Colonic mucosa (tissue), 4 donors: ENCODE results near the gene UQCRFS1. TPM values are rescaled to one million over a fixed set of nuclear protein-coding genes. Genes with fewer than 3 reads are reported as not detected.

Experiments used
- DNase-seq: peaks from one replicate; pipeline ENCODE4 v3.0.0-alpha.2; 2020
- H3K27ac ChIP-seq: fragments of 200-600 bp; one replicate; pipeline ENCODE4 v1.8.0; 2021
- H3K27me3 ChIP-seq: fragments of 200-600 bp; one replicate; pipeline ENCODE4 v1.8.0; 2021
- H3K36me3 ChIP-seq: fragments of 200-600 bp; one replicate; pipeline ENCODE4 v1.8.0; 2021
- H3K4me1 ChIP-seq: fragments of 200-600 bp; one replicate; pipeline ENCODE4 v1.8.0; 2021; ENCODE audit warnings: mild to moderate bottlenecking
- H3K4me3 ChIP-seq: fragments of 200-600 bp; one replicate; pipeline ENCODE4 v1.8.0; 2021
- H3K9ac ChIP-seq, 2 donors: one replicate each; pipeline ENCODE4 v1.7.0; 2013; ENCODE audit warnings: control low read depth in 2 of 2, low read depth in 2 of 2, low read length in 2 of 2
- H3K9me3 ChIP-seq: fragments of 200-600 bp; one replicate; pipeline ENCODE4 v1.8.0; 2021
- CTCF ChIP-seq: fragments of 200-600 bp; IDR thresholded peaks from one replicate; pipeline ENCODE4 v1.8.0; 2022; ENCODE audit warnings: antibody characterized with exemption, mild to moderate bottlenecking
- intact Hi-C: fragments of 100-400 bp; cut with DNase I; formaldehyde crosslinking; loops from one replicate; pipeline ENCODE4 v1.14.1; 2022
- total RNA-seq, 2 donors: library from RNA; stranded (reverse); fragmentation: NEBNext Ultra II Directional in 1 of 2; extraction: Animal tissue kit (Norgen Biotek cat#: 25700) in 1 of 2; gene quantifications; one replicate each; pipeline ENCODE4 v1.2.1, GENCODE V29; 2021
- donor health status: healthy.
- donor health status: DM: no; HTN: no; CAD: no.
- donor health status: DM: no; HTN: no; CAD: no.

UQCRFS1 gene
- total RNA-seq, 2 donors from 2014 or later, result 93.6 to 103 TPM

GRCh38 chr19:29188289-29189032 lies 24.5 kb downstream of the UQCRFS1 start:
- no peak for TF ChIP-seq CTCF
- no peaks in the 10 kb centered on the region for H3K9me3 ChIP-seq
- DNase-seq, result no peak
- no peak overlapping the region for H3K4me3 ChIP-seq
- H3K36me3 ChIP-seq, result no peaks in the 10 kb centered on the region
- no peaks in the 10 kb centered on the region for H3K27me3 ChIP-seq
- intact Hi-C loops, result no loop called here
- H3K4me1 ChIP-seq, result no peaks in the 10 kb centered on the region
- H3K9ac ChIP-seq, result no peak overlapping the region
- no peak overlapping the region for H3K27ac ChIP-seq

GRCh38 chr19:29187676-29188075 lies 25.3 kb downstream of the UQCRFS1 start:
- no peak overlapping the region for H3K9ac ChIP-seq
- no peaks in the 10 kb centered on the region for H3K9me3 ChIP-seq
- H3K27ac ChIP-seq, result no peak overlapping the region
- no peak for TF ChIP-seq CTCF
- no peaks in the 10 kb centered on the region for H3K27me3 ChIP-seq
- no peak overlapping the region for H3K4me3 ChIP-seq
- intact Hi-C loops, result no loop called here
- no peaks in the 10 kb centered on the region for H3K36me3 ChIP-seq
- no peak for DNase-seq
- no peaks in the 10 kb centered on the region for H3K4me1 ChIP-seq

GRCh38 chr19:29185427-29185826 lies 27.5 kb downstream of the UQCRFS1 start:
- H3K4me1 ChIP-seq, result no peaks in the 10 kb centered on the region
- DNase-seq, result no peak
- no peak overlapping the region for H3K27ac ChIP-seq
- H3K4me3 ChIP-seq, result no peak overlapping the region
- H3K27me3 ChIP-seq, result no peaks in the 10 kb centered on the region
- intact Hi-C loops, result no loop called here
- TF ChIP-seq CTCF, result no peak
- H3K9ac ChIP-seq, result no peak overlapping the region
- H3K9me3 ChIP-seq, result no peaks in the 10 kb centered on the region
- no peaks in the 10 kb centered on the region for H3K36me3 ChIP-seq

- H3K36me3 ChIP-seq, result no peaks in the 10 kb centered on the region
- H3K9me3 ChIP-seq, result no peaks in the 10 kb centered on the region
- H3K4me3 ChIP-seq, result no peak overlapping the region
- TF ChIP-seq CTCF, result no peak
- H3K4me1 ChIP-seq, result no peaks in the 10 kb centered on the region
- no peak overlapping the region for H3K9ac ChIP-seq
- intact Hi-C loops, result no loop called here
- H3K27ac ChIP-seq, result no peak overlapping the region
- no peaks in the 10 kb centered on the region for H3K27me3 ChIP-seq
- no peak for DNase-seq
Measured at GRCh38 chr19:29176981-29177754, 35.8 kb downstream of the UQCRFS1 start.

GRCh38 chr19:29173896-29174295 lies 39.1 kb downstream of the UQCRFS1 start:
- Histone ChIP-seq H3K27me3 (no peaks in the 10 kb centered on the region), H3K9me3 (no peaks in the 10 kb centered on the region), H3K9ac (no peak overlapping the region), H3K27ac (no peak overlapping the region), H3K36me3 (no peaks in the 10 kb centered on the region), H3K4me1 (no peaks in the 10 kb centered on the region), H3K4me3 (no peak overlapping the region)
- TF ChIP-seq CTCF, result no peak
- no peak for DNase-seq
- intact Hi-C loops, result no loop called here
